ENCODE measurements around the gene RIT2. TPM values are rescaled to one million over a fixed set of nuclear protein-coding genes. Genes with fewer than 3 reads are reported as not detected.

Gene RIT2
- total RNA-seq = not detected
- long read RNA-seq = 0 reads

GRCh38 chr18:43115076-43115921 is at the start of gene RIT2:
Gene RIT2, minus strand, starts transcription at chr18:43115685.
- intact Hi-C loops (cut with DNase I) = no loop called here
- ATAC-seq (no peak), DNase-seq (ENCODE audit: missing footprints) (no peak)

- no peak for ATAC-seq
- intact Hi-C loops (cut with DNase I) = no loop called here
- no peak for DNase-seq (ENCODE audit: missing footprints)
These were observed 46.0 kb upstream of the RIT2 start for GRCh38 chr18:43161528-43161927.

GRCh38 chr18:43160509-43160908 is 45.0 kb upstream of the RIT2 start:
- intact Hi-C loops (cut with DNase I) = no loop called here
- ATAC-seq (no peak), DNase-seq (ENCODE audit: missing footprints) (no peak)

- ATAC-seq (no peak), DNase-seq (ENCODE audit: missing footprints) (no peak)
- intact Hi-C loops (cut with DNase I) = no loop called here
These were observed 44.4 kb upstream of the RIT2 start for GRCh38 chr18:43159926-43160325.

GRCh38 chr18:43159086-43159770 is 43.7 kb upstream of the RIT2 start:
- no peak for DNase-seq (ENCODE audit: missing footprints)
- intact Hi-C loops (cut with DNase I) = no loop called here
- ATAC-seq = no peak

GRCh38 chr18:43158381-43158780 is 42.9 kb upstream of the RIT2 start:
- intact Hi-C loops (cut with DNase I) = no loop called here
- DNase-seq (ENCODE audit: missing footprints) = no peak
- no peak for ATAC-seq

- no peak for DNase-seq (ENCODE audit: missing footprints)
- intact Hi-C loops (cut with DNase I) = no loop called here
- ATAC-seq = no peak
These were observed 40.4 kb upstream of the RIT2 start for GRCh38 chr18:43155842-43156241.

GRCh38 chr18:43148231-43148630 is 32.7 kb upstream of the RIT2 start:
- intact Hi-C loops (cut with DNase I) = no loop called here
- ATAC-seq = no peak
- no peak for DNase-seq (ENCODE audit: missing footprints)

GRCh38 chr18:43141208-43141607 is 25.7 kb upstream of the RIT2 start:
- intact Hi-C loops (cut with DNase I) = no loop called here
- DNase-seq (ENCODE audit: missing footprints) (no peak), ATAC-seq (no peak)

GRCh38 chr18:43139288-43139946 is 23.9 kb upstream of the RIT2 start:
- DNase-seq (ENCODE audit: missing footprints) (no peak), ATAC-seq (no peak)
- intact Hi-C loops (cut with DNase I) = no loop called here

GRCh38 chr18:43134876-43135275 is 19.4 kb upstream of the RIT2 start:
- DNase-seq (ENCODE audit: missing footprints) (no peak), ATAC-seq (no peak)
- intact Hi-C loops (cut with DNase I) = no loop called here

GRCh38 chr18:43130716-43131260 is 15.3 kb upstream of the RIT2 start:
- ATAC-seq (no peak), DNase-seq (ENCODE audit: missing footprints) (no peak)
- intact Hi-C loops (cut with DNase I) = no loop called here

GRCh38 chr18:43129946-43130524 is 14.6 kb upstream of the RIT2 start:
- DNase-seq (ENCODE audit: missing footprints) = no peak
- no peak for ATAC-seq
- intact Hi-C loops (cut with DNase I) = no loop called here

GRCh38 chr18:43125471-43125870 is 10.0 kb upstream of the RIT2 start:
- intact Hi-C loops (cut with DNase I) = no loop called here
- no peak for DNase-seq (ENCODE audit: missing footprints)
- no peak for ATAC-seq

GRCh38 chr18:43122955-43123354 is 7.5 kb upstream of the RIT2 start:
- intact Hi-C loops (cut with DNase I) = no loop called here
- DNase-seq (ENCODE audit: missing footprints) = no peak
- no peak for ATAC-seq

GRCh38 chr18:43116699-43117294 is 1.3 kb upstream of the RIT2 start:
- no peak for ATAC-seq
- DNase-seq (ENCODE audit: missing footprints) = no peak
- intact Hi-C loops (cut with DNase I) = no loop called here

GRCh38 chr18:43113220-43113895 is 2.1 kb downstream of the RIT2 start:
- no peak for DNase-seq (ENCODE audit: missing footprints)
- intact Hi-C loops (cut with DNase I) = no loop called here
- ATAC-seq = no peak

GRCh38 chr18:43108882-43109281 is 6.6 kb downstream of the RIT2 start:
- intact Hi-C loops (cut with DNase I) = no loop called here
- ATAC-seq (no peak), DNase-seq (ENCODE audit: missing footprints) (no peak)
